ENCODE measurements around the gene NEK8. TPM values are rescaled to one million over a fixed set of nuclear protein-coding genes. Genes with fewer than 3 reads are reported as not detected.

The NEK8 gene
- total RNA-seq, 2 donors from 2014 or later = 5.1 to 13.2 TPM

- H3K4me3 ChIP-seq = peak overlapping the region; percentile 42 to 53
- H3K27me3 ChIP-seq (replicated peaks; ENCODE audit: insufficient read depth) = no peaks in the 10 kb centered on the region
- no peaks in the 10 kb centered on the region for H3K9me3 ChIP-seq
- peak overlapping the region; percentile 85 to 93 for H3K27ac ChIP-seq
- no peak for DNase-seq (ENCODE audit: low spot score)
- WGBS = 63% methylated on average over 34 of the region's 34 CpGs
- no peak for TF ChIP-seq CTCF (IDR thresholded peaks at IDR 0.05)
- TF ChIP-seq POLR2A (IDR thresholded peaks at IDR 0.05) = no peak
- no peak for TF ChIP-seq POLR2AphosphoS5 (IDR thresholded peaks at IDR 0.05)
- intact Hi-C loops (cut with DNase I) = loop anchor here (5.0 kb wide), 1 partner anchor 50 kb away; the partner anchor contains the start of genes SDF2 and SUPT6H
- H3K4me1 ChIP-seq (replicated peaks) = peaks cover 8% of the 10 kb centered on the region
- H3K36me3 ChIP-seq = peaks cover 0 to 10% of the 10 kb centered on the region in 2 donors
Measured at GRCh38 chr17:28712032-28712704, 16.4 kb upstream of the NEK8 start.

GRCh38 chr17:28712705-28713415 is 15.7 kb upstream of the NEK8 start:
- H3K27ac ChIP-seq = no peak overlapping the region
- no peak for TF ChIP-seq POLR2A (IDR thresholded peaks at IDR 0.05)
- TF ChIP-seq CTCF (IDR thresholded peaks at IDR 0.05) = no peak
- TF ChIP-seq POLR2AphosphoS5 (IDR thresholded peaks at IDR 0.05) = no peak
- H3K27me3 ChIP-seq (replicated peaks; ENCODE audit: insufficient read depth) = no peaks in the 10 kb centered on the region
- no peak overlapping the region for H3K4me3 ChIP-seq
- 80% methylated on average over 7 of the region's 7 CpGs for WGBS
- H3K36me3 ChIP-seq = peaks cover 0 to 10% of the 10 kb centered on the region in 2 donors
- H3K9me3 ChIP-seq = no peaks in the 10 kb centered on the region
- no peak for DNase-seq (ENCODE audit: low spot score)
- intact Hi-C loops (cut with DNase I) = loop anchor here (5.0 kb wide), 1 partner anchor 51 kb away; the partner anchor contains the start of genes SDF2 and SUPT6H
- H3K4me1 ChIP-seq (replicated peaks) = peaks cover 8% of the 10 kb centered on the region

- intact Hi-C loops (cut with DNase I) = loop anchor here (5.0 kb wide), 1 partner anchor 52 kb away; the partner anchor contains the start of genes SDF2 and SUPT6H
- peaks cover 0 to 10% of the 10 kb centered on the region in 2 donors for H3K36me3 ChIP-seq
- H3K4me3 ChIP-seq = no peak overlapping the region
- WGBS = 92% methylated on average over 3 of the region's 3 CpGs
- TF ChIP-seq CTCF (IDR thresholded peaks at IDR 0.05) (no peak), POLR2AphosphoS5 (IDR thresholded peaks at IDR 0.05) (no peak), POLR2A (IDR thresholded peaks at IDR 0.05) (no peak)
- no peaks in the 10 kb centered on the region for H3K27me3 ChIP-seq (replicated peaks; ENCODE audit: insufficient read depth)
- H3K27ac ChIP-seq = no peak overlapping the region
- DNase-seq (ENCODE audit: low spot score) = no peak
- H3K4me1 ChIP-seq (replicated peaks) = peaks cover 8% of the 10 kb centered on the region
- H3K9me3 ChIP-seq = no peaks in the 10 kb centered on the region
Measured at GRCh38 chr17:28714281-28714680, 14.3 kb upstream of the NEK8 start.

GRCh38 chr17:28715217-28715616 is 13.4 kb upstream of the NEK8 start:
- H3K27me3 ChIP-seq (replicated peaks; ENCODE audit: insufficient read depth) = no peaks in the 10 kb centered on the region
- peaks cover 8% of the 10 kb centered on the region for H3K4me1 ChIP-seq (replicated peaks)
- no peaks in the 10 kb centered on the region for H3K9me3 ChIP-seq
- TF ChIP-seq POLR2A (IDR thresholded peaks at IDR 0.05) = no peak
- TF ChIP-seq POLR2AphosphoS5 (IDR thresholded peaks at IDR 0.05) = no peak
- no peak for TF ChIP-seq CTCF (IDR thresholded peaks at IDR 0.05)
- H3K36me3 ChIP-seq = peaks cover 0 to 10% of the 10 kb centered on the region in 2 donors
- 86% methylated on average over 2 of the region's 2 CpGs for WGBS
- H3K4me3 ChIP-seq = no peak overlapping the region
- intact Hi-C loops (cut with DNase I) = no loop called here
- H3K27ac ChIP-seq = no peak overlapping the region
- no peak for DNase-seq (ENCODE audit: low spot score)

Measured in prostate gland (tissue), 2 donors.